K562 (cell line): ENCODE results near the gene STAB2. TPM values are rescaled to one million over a fixed set of nuclear protein-coding genes. Genes with fewer than 3 reads are reported as not detected.

Experiments
- ATAC-seq: fragments of 200-7000 bp; cut with Tn5 transposase; 3 replicates; pipeline ENCODE4 v1.9.1; 2020; ENCODE audit warnings: moderate library complexity
- BruUV-seq: library from RNA; stranded (reverse); fragments of 400-500 nt; replicated peaks from 2 replicates; lab custom pipeline; 2021; lab: Mats Ljungman, UMichigan
- CTCF ChIA-PET: fragments of 300-600 bp; formaldehyde crosslinking; extraction: SDS; loops from one replicate; lab custom pipeline; 2021; ENCODE audit warnings: low intra/inter-chr PET ratio; lab: Yijun Ruan, JAX
- POLR2A ChIA-PET: fragments of 300-600, 350-650 bp; sonication (Branson Sonifier 250); formaldehyde crosslinking; extraction: SDS; loops from one replicate; lab custom pipeline; 2021; ENCODE audit warnings: antibody characterized with exemption, inconsistent platforms; lab: Yijun Ruan, JAX
- DNase-seq, 4 experiments: peaks; one replicate each; pipeline versions ENCODE4 v3.0.0 to v3.0.0-alpha.2; 2011 to 2018; ENCODE audit warnings: low spot score in 3 of 4, mixed read lengths in 3 of 4; ENCODE audit errors: extremely low read depth in 1 of 4
- FAIRE-seq: peaks from 2 replicates; lab custom pipeline; 2011; peaks lifted over from hg19 to GRCh38; lab: Jason Lieb, UNC
- H2AFZ ChIP-seq: 2 replicates; pipeline ENCODE4 v1.6.0; 2011; ENCODE audit warnings: low read depth, low read length, control low read depth, inconsistent platforms
- H3K27ac ChIP-seq: fragments of 200-600 bp; 3 replicates; pipeline ENCODE4 v1.8.0; 2011; ENCODE audit warnings: low read depth, mild to moderate bottlenecking, control low read depth, inconsistent platforms, low read length, moderate library complexity, mixed read lengths; ENCODE audit errors: extremely low read depth
- H3K27me3 ChIP-seq, 2 experiments: fragments of 300-600 bp in 1 of 2; 2 replicates in 1 of 2; 3 replicates in 1 of 2; pipeline versions ENCODE4 v1.6.0 to v1.8.0; 2011; ENCODE audit warnings: inconsistent platforms in 2 of 2, low read length in 2 of 2, mild to moderate bottlenecking in 1 of 2, mixed read lengths in 1 of 2, moderate library complexity in 1 of 2; ENCODE audit not compliant: control insufficient read depth in 2 of 2, insufficient read depth in 2 of 2
- H3K36me3 ChIP-seq: fragments of 300-600 bp; 3 replicates; pipeline ENCODE4 v1.8.0; 2011; ENCODE audit warnings: mild to moderate bottlenecking, low read length, inconsistent platforms; ENCODE audit not compliant: control insufficient read depth, insufficient read depth
- H3K4me1 ChIP-seq, 2 experiments: fragments of 200-600 bp in 1 of 2; replicated peaks in 1 of 2; 2 replicates in 1 of 2; 3 replicates in 1 of 2; pipeline versions ENCODE4 v1.5.1 to v1.8.0; 2011; ENCODE audit warnings: inconsistent platforms in 2 of 2, low read length in 2 of 2, mild to moderate bottlenecking in 1 of 2, mixed read lengths in 1 of 2, moderate library complexity in 1 of 2; ENCODE audit not compliant: control insufficient read depth in 2 of 2, insufficient read depth in 2 of 2
- H3K4me2 ChIP-seq: 2 replicates; pipeline ENCODE4 v1.6.1; 2011; ENCODE audit warnings: low read length, control low read depth, inconsistent platforms, mixed read lengths; ENCODE audit not compliant: insufficient read depth
- H3K4me3 ChIP-seq: fragments of 200-600 bp; sonication (generic), shearing (Covaris generic); 2 replicates; pipeline ENCODE4 v1.5.1; 2016; ENCODE audit warnings: control low read depth, inconsistent platforms
- H3K79me2 ChIP-seq: fragments of 200-600 bp; 3 replicates; pipeline ENCODE4 v1.8.0; 2011; ENCODE audit warnings: low read length, inconsistent platforms; ENCODE audit not compliant: control insufficient read depth, insufficient read depth
- H3K9ac ChIP-seq, 2 experiments: 2 replicates each; pipeline versions ENCODE4 v1.6.0 to v1.6.1; 2011; ENCODE audit warnings: low read depth in 2 of 2, low read length in 2 of 2, control low read depth in 1 of 2, inconsistent platforms in 1 of 2, mild to moderate bottlenecking in 1 of 2, mixed read lengths in 1 of 2; ENCODE audit not compliant: insufficient read depth in 1 of 2
- H3K9me1 ChIP-seq: one replicate; pipeline ENCODE4 v1.6.0; 2011; ENCODE audit warnings: inconsistent platforms, mild to moderate bottlenecking, low read length, moderate library complexity; ENCODE audit not compliant: control insufficient read depth, insufficient read depth
- H3K9me3 ChIP-seq: replicated peaks from 2 replicates; pipeline ENCODE4 v1.5.1; 2011; ENCODE audit warnings: low read depth, low read length, inconsistent platforms; ENCODE audit not compliant: control insufficient read depth, insufficient read depth
- H4K20me1 ChIP-seq: replicated peaks from 2 replicates; pipeline ENCODE4 v1.6.1; 2011; ENCODE audit warnings: low read length, inconsistent platforms, mixed read lengths; ENCODE audit not compliant: control insufficient read depth, insufficient read depth
- BRD9 ChIP-seq: fragments of 450-650 bp; IDR thresholded peaks from 2 replicates; pipeline ENCODE4 v1.6.1; 2018; ENCODE audit warnings: low read depth; ENCODE audit not compliant: partially characterized antibody
- C11orf30 ChIP-seq: fragments of 450-650 bp; IDR thresholded peaks from 2 replicates; pipeline ENCODE4 v1.6.1; 2016; ENCODE audit warnings: low read depth, mild to moderate bottlenecking
- CCNT2 ChIP-seq: IDR thresholded peaks from 2 replicates; pipeline ENCODE4 v1.6.1; 2011; ENCODE audit warnings: borderline replicate concordance, low read depth, mild to moderate bottlenecking, moderate library complexity, mixed read lengths, low read length; ENCODE audit not compliant: insufficient read length; ENCODE audit errors: extremely low read depth
- CSDE1 ChIP-seq, 2 experiments: fragments of 450-650 bp; IDR thresholded peaks; 2 replicates each; pipeline ENCODE4 v1.6.1; 2016; ENCODE audit warnings: mild to moderate bottlenecking in 1 of 2
- MAFF ChIP-seq: IDR thresholded peaks from 2 replicates; pipeline ENCODE4 v1.6.1; 2012; ENCODE audit warnings: low read length, improper control_type of control experiment
- MAFG ChIP-seq: fragments of 450-650 bp; conservative IDR thresholded peaks from 2 replicates; pipeline ENCODE4 v1.6.1; 2016; ENCODE audit warnings: missing genetic modification characterization, missing compliant biosample characterization
- MAFK ChIP-seq: IDR thresholded peaks from 2 replicates; pipeline ENCODE4 v1.6.1; 2011; ENCODE audit warnings: low read length, improper control_type of control experiment
- MEIS2 ChIP-seq: fragments of 450-650 bp; IDR thresholded peaks from 2 replicates; pipeline ENCODE4 v1.6.1; 2014; ENCODE audit warnings: mild to moderate bottlenecking; ENCODE audit not compliant: partially characterized antibody
- NFE2L1 ChIP-seq: fragments of 450-650 bp; IDR thresholded peaks from 2 replicates; pipeline ENCODE4 v1.6.1; 2016; ENCODE audit warnings: missing genetic modification characterization, low read depth, mild to moderate bottlenecking, missing compliant biosample characterization, moderate library complexity, borderline replicate concordance
- NFIC ChIP-seq: fragments of 450-650 bp; IDR thresholded peaks from 2 replicates; pipeline ENCODE4 v1.6.1; 2017; ENCODE audit warnings: mild to moderate bottlenecking, inconsistent platforms
- RAD21 ChIP-seq, 2 experiments: fragments of 250-450 bp in 1 of 2; fragments of 450-650 bp in 1 of 2; sonication (Bioruptor Pico) in 1 of 2; formaldehyde crosslinking in 1 of 2; IDR thresholded peaks in 1 of 2; conservative IDR thresholded peaks in 1 of 2; 2 replicates each; pipeline versions ENCODE4 v1.4.0 to v1.8.0; 2020 to 2022; ENCODE audit warnings: mild to moderate bottlenecking in 2 of 2, moderate library complexity in 1 of 2
- RNF2 ChIP-seq: sonication (generic); IDR thresholded peaks from 2 replicates; pipeline ENCODE4 v1.6.1; 2016
- SIX5 ChIP-seq, 2 experiments: IDR thresholded peaks; 2 replicates each; pipeline ENCODE4 v1.6.1; 2011; ENCODE audit warnings: low read length in 2 of 2, borderline replicate concordance in 1 of 2, low read depth in 1 of 2, mild to moderate bottlenecking in 1 of 2, moderate library complexity in 1 of 2; ENCODE audit not compliant: insufficient read depth in 1 of 2
- TGIF2 ChIP-seq: sonication (generic); formaldehyde crosslinking; IDR thresholded peaks from 2 replicates; pipeline ENCODE4 v1.8.1; 2022; ENCODE audit warnings: mild to moderate bottlenecking, missing genetic modification reagents, moderate library complexity
- ZNF316 ChIP-seq: fragments of 450-650 bp; IDR thresholded peaks from 2 replicates; pipeline ENCODE4 v1.6.1; 2016
- WGBS: fragments of 100-300 bp; shearing (Covaris generic); methylation state at CpG from one replicate; pipeline ENCODE4 v1.1.6; 2016; ENCODE audit warnings: low coverage, mixed read lengths; ENCODE audit not compliant: insufficient coverage; ENCODE audit errors: missing lambda C conversion rate; 5-methylcytosine and 5-hydroxymethylcytosine counted together
- in situ Hi-C: fragments of 300-500 bp; cut with MboI; formaldehyde crosslinking; loops from 4 replicates; pipeline ENCODE4 v1.15.0; 2018; ENCODE audit warnings: inconsistent platforms, mixed read lengths
- intact Hi-C: fragments of 100-400 bp; cut with micrococcal nuclease; formaldehyde crosslinking; loops from 2 replicates; pipeline ENCODE4 v1.14.2; 2022
- polyA plus RNA-seq, 8 experiments: library from polyadenylated mRNA; depleted of rRNA in 4 of 8; stranded (reverse) in 5 of 8; unstranded in 3 of 8; fragments of >200 nt; fragmentation: Nextera tagmentation in 2 of 8; fragmentation: Illumina TruSeq in 1 of 8; extraction: Ambion mirVana in 2 of 8; extraction: Trizol in 1 of 8; gene quantifications; 2 replicates each; pipeline versions ENCODE4 v1.2.1 to v1.2.3, GENCODE V29; 2011 to 2014; ENCODE audit warnings: inconsistent platforms in 1 of 8, missing spikeins in 1 of 8
- total RNA-seq, 7 experiments: library from RNA; depleted of rRNA in 6 of 7; stranded (reverse); fragments of >200 nt in 6 of 7; fragmentation: Illumina TruSeq in 2 of 7; extraction: Trizol in 2 of 7; gene quantifications; 2 replicates each; pipeline versions ENCODE4 v1.2.1 to v1.2.3, GENCODE V29; 2011 to 2021; ENCODE audit warnings: low replicate concordance in 1 of 7
- TF ChIP-seq, protein P1 (sequence below), 3 experiments: IDR thresholded peaks in 2 of 3; conservative IDR thresholded peaks in 1 of 3; 2 replicates each; pipeline ENCODE4 v1.5.1; 2011 to 2012; ENCODE audit warnings: low read length in 3 of 3, mild to moderate bottlenecking in 3 of 3, control low read depth in 2 of 3, improper control_type of control experiment in 1 of 3, inconsistent platforms in 1 of 3, low read depth in 1 of 3, mixed read lengths in 1 of 3, moderate library complexity in 1 of 3; ENCODE audit not compliant: insufficient read depth in 2 of 3

Gene STAB2
- total and polyA plus RNA-seq, 9 of the 15 experiments (the other 6 are each of a cell fraction or from before 2014, with no cell fraction given) = 0.10 TPM; not detected in 8

DNA sequence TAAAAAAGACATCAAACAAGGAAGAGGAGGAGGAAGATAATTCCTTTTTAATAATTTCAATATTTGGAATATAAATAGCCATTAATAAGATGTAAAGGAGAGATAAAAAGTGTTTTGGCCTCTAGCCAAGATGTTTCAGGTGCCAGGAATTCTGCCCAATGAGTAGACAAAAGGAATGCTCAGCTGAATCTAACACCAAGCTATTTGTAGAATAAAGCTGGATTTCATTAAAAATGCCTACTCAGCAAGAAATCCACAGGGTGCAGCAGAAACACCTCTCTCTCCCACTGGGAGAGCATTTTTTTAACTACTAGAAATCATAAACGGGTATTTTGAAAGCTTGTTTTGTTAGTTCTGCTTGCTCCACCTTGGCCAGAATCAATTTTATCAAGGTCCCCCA, 4.1 kb upstream of the STAB2 start:
- Histone ChIP-seq H3K36me3 (no peaks in the 10 kb centered on the region), H3K27me3 (no peaks in the 10 kb centered on the region), H3K27ac (no peak overlapping the region), H3K9ac (no peak overlapping the region), H3K79me2 (no peaks in the 10 kb centered on the region), H2AFZ (no peak overlapping the region), H3K4me1 (no peaks in the 10 kb centered on the region), H3K4me3 (no peak overlapping the region), H3K4me2 (no peak overlapping the region), H3K9me1 (no peaks in the 10 kb centered on the region), H3K9me3 (no peaks in the 10 kb centered on the region)
- BruUV-seq = no TSS peak
- ATAC-seq (no peak), FAIRE-seq (no peak), DNase-seq (no peak)
- in situ Hi-C loops (no loop called here), intact Hi-C loops (loop anchor here (10.0 kb wide), 1 partner anchor 282 kb away; no protein-coding TSS in a partner anchor)
- WGBS = 0% methylated on average over 1 of the region's 1 CpG
- POLR2A ChIA-PET = no interaction called here
- TF ChIP-seq C11orf30 (peak; percentile 85), MAFF (peak; percentile 96), MAFG (tag) (peak; percentile 94), ZNF316 (peak; percentile 94), BRD9 (no peak), TGIF2 (CRISPR knock-in tag) (no peak), MAFK (peak; percentile 97), NFIC (peak; percentile 19; the same call in 1 of the 2 replicates)
- TF ChIP-seq, all 486 proteins: peak for 6
- CTCF ChIA-PET = no interaction called here
- H4K20me1 ChIP-seq = no peaks in the 10 kb centered on the region

DNA sequence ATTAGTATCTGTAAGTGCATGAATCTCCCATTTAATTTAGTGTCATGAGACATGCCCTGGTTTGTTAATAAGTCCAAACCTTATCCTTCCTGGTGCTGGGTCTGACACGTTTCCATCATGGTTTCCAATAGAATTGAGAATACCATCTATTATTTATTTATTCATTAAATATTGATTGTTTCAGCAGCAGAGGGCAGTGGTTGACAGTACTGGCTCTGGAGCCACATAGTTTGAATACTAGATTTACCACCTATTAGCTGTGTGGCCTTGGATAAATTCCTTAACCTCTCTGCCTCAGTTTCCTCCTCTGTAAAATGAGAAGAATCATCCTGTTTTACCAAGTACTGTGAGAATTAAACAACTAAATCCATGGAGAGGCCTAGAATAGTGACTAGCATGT, 941 bp upstream of the STAB2 start:
- H3K79me2 ChIP-seq = no peaks in the 10 kb centered on the region
- no peak overlapping the region for H3K4me3 ChIP-seq
- H3K9ac ChIP-seq = no peak overlapping the region
- H3K4me2 ChIP-seq = no peak overlapping the region
- no peaks in the 10 kb centered on the region for H3K36me3 ChIP-seq
- H4K20me1 ChIP-seq = no peaks in the 10 kb centered on the region
- in situ Hi-C loops = no loop called here
- POLR2A ChIA-PET = no interaction called here
- no peaks in the 10 kb centered on the region for H3K27me3 ChIP-seq
- FAIRE-seq = no peak
- ATAC-seq = no peak
- intact Hi-C loops = loop anchor here (10.0 kb wide), 1 partner anchor 279 kb away; no protein-coding TSS in a partner anchor
- no peaks in the 10 kb centered on the region for H3K4me1 ChIP-seq
- H3K27ac ChIP-seq = no peak overlapping the region
- no peak for DNase-seq
- 0% methylated on average over 1 of the region's 1 CpG for WGBS
- no peak overlapping the region for H2AFZ ChIP-seq
- TF ChIP-seq RNF2 (no peak), CSDE1 (IDR thresholded peaks at IDR 0.05) (no peak), NFE2L1 (tag) (no peak), MEIS2 (no peak), CCNT2 (no peak), SIX5 (IDR thresholded peaks at IDR 0.05; ENCODE audit: borderline replicate concordance in 1 of 2, insufficient read depth in 1 of 2, low read depth in 1 of 2, low read length in 2 of 2) (no peak), RAD21 (CRISPR knock-in tag; conservative IDR thresholded peaks at IDR 0.05 in 1 of 2, IDR thresholded peaks at IDR 0.05 in 1 of 2) (peak; percentile 20 to 42; a peak in 3 of 4 replicates)
- TF ChIP-seq, protein P1, sequence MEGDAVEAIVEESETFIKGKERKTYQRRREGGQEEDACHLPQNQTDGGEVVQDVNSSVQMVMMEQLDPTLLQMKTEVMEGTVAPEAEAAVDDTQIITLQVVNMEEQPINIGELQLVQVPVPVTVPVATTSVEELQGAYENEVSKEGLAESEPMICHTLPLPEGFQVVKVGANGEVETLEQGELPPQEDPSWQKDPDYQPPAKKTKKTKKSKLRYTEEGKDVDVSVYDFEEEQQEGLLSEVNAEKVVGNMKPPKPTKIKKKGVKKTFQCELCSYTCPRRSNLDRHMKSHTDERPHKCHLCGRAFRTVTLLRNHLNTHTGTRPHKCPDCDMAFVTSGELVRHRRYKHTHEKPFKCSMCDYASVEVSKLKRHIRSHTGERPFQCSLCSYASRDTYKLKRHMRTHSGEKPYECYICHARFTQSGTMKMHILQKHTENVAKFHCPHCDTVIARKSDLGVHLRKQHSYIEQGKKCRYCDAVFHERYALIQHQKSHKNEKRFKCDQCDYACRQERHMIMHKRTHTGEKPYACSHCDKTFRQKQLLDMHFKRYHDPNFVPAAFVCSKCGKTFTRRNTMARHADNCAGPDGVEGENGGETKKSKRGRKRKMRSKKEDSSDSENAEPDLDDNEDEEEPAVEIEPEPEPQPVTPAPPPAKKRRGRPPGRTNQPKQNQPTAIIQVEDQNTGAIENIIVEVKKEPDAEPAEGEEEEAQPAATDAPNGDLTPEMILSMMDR (IDR thresholded peaks at IDR 0.05 in 2 of 3, conservative IDR thresholded peaks at IDR 0.05 in 1 of 3; ENCODE audit: insufficient read depth in 2 of 3, low read depth in 1 of 3, low read length in 3 of 3) = peak in 1 of 3 experiments; percentile 11; a peak in 2 of 6 replicates
- BruUV-seq = no TSS peak
- no peaks in the 10 kb centered on the region for H3K9me1 ChIP-seq
- no peaks in the 10 kb centered on the region for H3K9me3 ChIP-seq
- CTCF ChIA-PET = interaction anchor here (0.6 kb wide), 1 partner anchor 172 kb away, joined by 3 read pairs; no protein-coding TSS in a partner anchor
